T follicular helper cell (primary cell): ENCODE data around the gene CAV2.

Source experiments
- DNase-seq: peaks from one replicate; pipeline ENCODE4 v3.0.0-alpha.2; 2020; ENCODE audit warnings: low read depth

Gene CAV2

GRCh38 chr7:116524609-116525297 is 25.2 kb downstream of the CAV2 start, which contains the start of gene CAV1:
CAV1 (plus strand) TSS chr7:116525036; CDS start chr7:116525063, 27 bp downstream.
- peak; percentile 14 for DNase-seq

- no peak for DNase-seq
Observed at GRCh38 chr7:116525298-116525912, 25.9 kb downstream of the CAV2 start.

GRCh38 chr7:116525913-116526861 is 26.6 kb downstream of the CAV2 start:
- peak; percentile 23 for DNase-seq

GRCh38 chr7:116526897-116527296 is 27.4 kb downstream of the CAV2 start:
- DNase-seq: no peak

- DNase-seq: no peak
Observed at GRCh38 chr7:116527521-116527920, 28.0 kb downstream of the CAV2 start.

GRCh38 chr7:116528008-116528789 is 28.7 kb downstream of the CAV2 start:
- DNase-seq: no peak

GRCh38 chr7:116529250-116529649 is 29.7 kb downstream of the CAV2 start:
- DNase-seq: no peak

- no peak for DNase-seq
Observed at GRCh38 chr7:116530107-116530820, 30.7 kb downstream of the CAV2 start.

- DNase-seq: no peak
Observed at GRCh38 chr7:116532102-116532688, 32.7 kb downstream of the CAV2 start.

GRCh38 chr7:116534790-116535189 is 35.3 kb downstream of the CAV2 start:
- DNase-seq: no peak

- no peak for DNase-seq
Observed at GRCh38 chr7:116535416-116535815, 35.9 kb downstream of the CAV2 start.

GRCh38 chr7:116538138-116538537 is 38.6 kb downstream of the CAV2 start:
- DNase-seq: no peak

GRCh38 chr7:116539879-116540278 is 40.3 kb downstream of the CAV2 start:
- no peak for DNase-seq

GRCh38 chr7:116540743-116541142 is 41.2 kb downstream of the CAV2 start:
- DNase-seq: no peak

GRCh38 chr7:116541951-116542350 is 42.4 kb downstream of the CAV2 start:
- DNase-seq: no peak

GRCh38 chr7:116542618-116543017 is 43.1 kb downstream of the CAV2 start:
- DNase-seq: no peak

- DNase-seq: no peak
Observed at GRCh38 chr7:116543664-116544063, 44.1 kb downstream of the CAV2 start.

GRCh38 chr7:116544487-116544886 is 44.9 kb downstream of the CAV2 start:
- DNase-seq: no peak

GRCh38 chr7:116545411-116545993 is 46.0 kb downstream of the CAV2 start:
- DNase-seq: no peak

GRCh38 chr7:116546054-116546453 is 46.5 kb downstream of the CAV2 start:
- no peak for DNase-seq
